Fibroblast of mammary gland (primary cell): Measurements from ENCODE around the gene APP.

Source experiments
- DNase-seq: peaks from one replicate; pipeline ENCODE4 v3.0.0-alpha.2; 2010; ENCODE audit warnings: low read depth
- H3K4me3 ChIP-seq: 2 replicates; pipeline ENCODE4 v1.5.1; 2011; ENCODE audit warnings: low read depth, mild to moderate bottlenecking, low read length, moderate library complexity; ENCODE audit not compliant: control insufficient read depth
- CTCF ChIP-seq: conservative IDR thresholded peaks from 2 replicates; pipeline ENCODE4 v1.5.1; 2011; ENCODE audit warnings: low read depth, low read length, inconsistent platforms; ENCODE audit not compliant: control insufficient read depth, insufficient read depth

Gene APP

GRCh38 chr21:26167593-26167992 lies 3.0 kb downstream of the APP start:
- H3K4me3 ChIP-seq = no peak overlapping the region
- no peak for TF ChIP-seq CTCF
- no peak for DNase-seq

GRCh38 chr21:26165331-26165730 lies 5.2 kb downstream of the APP start:
- no peak for DNase-seq
- no peak for TF ChIP-seq CTCF
- no peak overlapping the region for H3K4me3 ChIP-seq

GRCh38 chr21:26164311-26164710 lies 6.3 kb downstream of the APP start:
- no peak overlapping the region for H3K4me3 ChIP-seq
- TF ChIP-seq CTCF = no peak
- no peak for DNase-seq

- no peak for TF ChIP-seq CTCF
- H3K4me3 ChIP-seq = no peak overlapping the region
- no peak for DNase-seq
Measured at GRCh38 chr21:26162081-26162480, 8.5 kb downstream of the APP start.

- DNase-seq = no peak
- TF ChIP-seq CTCF = no peak
- H3K4me3 ChIP-seq = no peak overlapping the region
Measured at GRCh38 chr21:26159869-26160268, 10.7 kb downstream of the APP start.

- H3K4me3 ChIP-seq = no peak overlapping the region
- DNase-seq = no peak
- TF ChIP-seq CTCF = no peak
Measured at GRCh38 chr21:26157801-26158200, 12.8 kb downstream of the APP start.

GRCh38 chr21:26154753-26155152 lies 15.8 kb downstream of the APP start:
- H3K4me3 ChIP-seq = no peak overlapping the region
- no peak for TF ChIP-seq CTCF
- DNase-seq = no peak
